Sigmoid colon (tissue), 4 donors: ENCODE results near the gene CELSR2.

ENCODE experiments used
- POLR2AphosphoS5 ChIP-seq, 4 donors: sonication (generic); formaldehyde crosslinking; IDR thresholded peaks; one replicate each; pipeline ENCODE4 v1.6.1; 2017; ENCODE audit warnings: antibody characterized with exemption in 4 of 4
- TF ChIP-seq, protein P1 (sequence below), 4 experiments: fragments of 450-650 bp in 3 of 4; fragments of 200-600 bp in 1 of 4; IDR thresholded peaks; one replicate each; pipeline ENCODE4 v1.5.1; 2016 to 2019; ENCODE audit warnings: antibody characterized with exemption in 4 of 4, mild to moderate bottlenecking in 3 of 4, moderate library complexity in 2 of 4

DNA sequence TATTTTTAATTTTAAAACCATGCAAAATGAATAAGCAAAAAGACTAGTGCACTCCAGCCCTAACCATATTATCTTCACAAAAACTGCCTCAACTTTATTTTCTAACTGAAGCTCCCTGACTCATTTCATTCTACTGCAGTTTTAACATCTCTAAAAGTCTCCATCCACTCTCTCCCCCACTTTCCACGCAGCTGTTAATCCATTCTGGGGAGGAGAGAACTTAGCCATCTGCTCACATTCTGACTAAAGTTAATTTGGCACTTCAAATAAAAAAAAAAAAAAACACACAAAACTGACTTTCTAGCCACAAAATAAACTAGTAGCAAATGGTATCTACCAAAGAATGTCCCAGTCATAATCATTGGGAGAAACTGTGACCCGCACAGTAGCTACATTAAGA lies 62.9 kb downstream of the CELSR2 start:
- no peak for TF ChIP-seq POLR2AphosphoS5 (IDR thresholded peaks at IDR 0.05)
- TF ChIP-seq, protein P1, sequence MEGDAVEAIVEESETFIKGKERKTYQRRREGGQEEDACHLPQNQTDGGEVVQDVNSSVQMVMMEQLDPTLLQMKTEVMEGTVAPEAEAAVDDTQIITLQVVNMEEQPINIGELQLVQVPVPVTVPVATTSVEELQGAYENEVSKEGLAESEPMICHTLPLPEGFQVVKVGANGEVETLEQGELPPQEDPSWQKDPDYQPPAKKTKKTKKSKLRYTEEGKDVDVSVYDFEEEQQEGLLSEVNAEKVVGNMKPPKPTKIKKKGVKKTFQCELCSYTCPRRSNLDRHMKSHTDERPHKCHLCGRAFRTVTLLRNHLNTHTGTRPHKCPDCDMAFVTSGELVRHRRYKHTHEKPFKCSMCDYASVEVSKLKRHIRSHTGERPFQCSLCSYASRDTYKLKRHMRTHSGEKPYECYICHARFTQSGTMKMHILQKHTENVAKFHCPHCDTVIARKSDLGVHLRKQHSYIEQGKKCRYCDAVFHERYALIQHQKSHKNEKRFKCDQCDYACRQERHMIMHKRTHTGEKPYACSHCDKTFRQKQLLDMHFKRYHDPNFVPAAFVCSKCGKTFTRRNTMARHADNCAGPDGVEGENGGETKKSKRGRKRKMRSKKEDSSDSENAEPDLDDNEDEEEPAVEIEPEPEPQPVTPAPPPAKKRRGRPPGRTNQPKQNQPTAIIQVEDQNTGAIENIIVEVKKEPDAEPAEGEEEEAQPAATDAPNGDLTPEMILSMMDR (IDR thresholded peaks at IDR 0.05) = no peak
